Measurements from ENCODE around the gene FLCN.

FLCN gene

GRCh38 chr17:17164156-17164555 is 72.8 kb downstream of the FLCN start:
- DNase-seq, result no peak

Data from HCEC 1CT (cell line).